Karpas-422 (cell line): ENCODE data around the gene CCDC30. TPM values are rescaled to one million over a fixed set of nuclear protein-coding genes. Genes with fewer than 3 reads are reported as not detected.

Experiments used
- DNase-seq: peaks from one replicate; pipeline ENCODE4 v3.0.0-alpha.2; 2015
- H2AFZ ChIP-seq: fragments of 200-600 bp; sonication (generic); 2 replicates; pipeline ENCODE4 v1.6.1; 2014; ENCODE audit warnings: antibody characterized with exemption, low read length, mixed read lengths
- H3K27ac ChIP-seq: fragments of 200-600 bp; sonication (generic); 2 replicates; pipeline ENCODE4 v1.5.1; 2014; ENCODE audit warnings: mild to moderate bottlenecking, low read length, moderate library complexity
- H3K27me3 ChIP-seq: fragments of 200-600 bp; sonication (generic); 2 replicates; pipeline ENCODE4 v1.6.1; 2014; ENCODE audit warnings: low read length, mixed read lengths
- H3K36me3 ChIP-seq: fragments of 200-600 bp; sonication (generic); 2 replicates; pipeline ENCODE4 v1.6.1; 2014; ENCODE audit warnings: low read length, mixed read lengths; ENCODE audit not compliant: insufficient read depth
- H3K4me1 ChIP-seq: fragments of 200-600 bp; sonication (generic); 2 replicates; pipeline ENCODE4 v1.6.1; 2014; ENCODE audit warnings: mild to moderate bottlenecking, low read length, mixed read lengths
- H3K4me2 ChIP-seq: fragments of 200-600 bp; sonication (generic); 2 replicates; pipeline ENCODE4 v1.6.1; 2014; ENCODE audit warnings: low read length, low read depth, mild to moderate bottlenecking; ENCODE audit not compliant: poor library complexity, severe bottlenecking
- H3K4me3 ChIP-seq: fragments of 200-600 bp; sonication (generic); 2 replicates; pipeline ENCODE4 v1.5.1; 2014; ENCODE audit warnings: mild to moderate bottlenecking, antibody characterized with exemption, low read length, mixed read lengths
- H3K79me2 ChIP-seq: fragments of 200-600 bp; sonication (generic); 2 replicates; pipeline ENCODE4 v1.6.1; 2014; ENCODE audit warnings: mild to moderate bottlenecking, low read length, mixed read lengths
- H3K9ac ChIP-seq: fragments of 200-600 bp; sonication (generic); 2 replicates; pipeline ENCODE4 v1.6.0; 2014; ENCODE audit warnings: low read length
- H3K9me2 ChIP-seq: fragments of 200-600 bp; sonication (generic), shearing (Covaris generic); replicated peaks from 2 replicates; pipeline ENCODE4 v1.6.0; 2014; ENCODE audit warnings: mild to moderate bottlenecking, low read length, moderate library complexity; ENCODE audit not compliant: insufficient read depth
- H3K9me3 ChIP-seq: fragments of 300-700, 200-600 bp; sonication (generic); 2 replicates; pipeline ENCODE4 v1.6.1; 2014; ENCODE audit warnings: low read length, mixed read lengths
- H4K20me1 ChIP-seq: fragments of 200-600 bp; sonication (generic); 2 replicates; pipeline ENCODE4 v1.6.1; 2014; ENCODE audit warnings: mild to moderate bottlenecking, antibody characterized with exemption, low read length, low read depth; ENCODE audit not compliant: insufficient read depth
- total RNA-seq: library from RNA; depleted of rRNA; stranded (reverse); fragments of >200 nt; shearing (Covaris generic); gene quantifications from 2 replicates; pipeline ENCODE4 v1.2.3, GENCODE V29; 2014; ENCODE audit warnings: low replicate concordance

The CCDC30 gene
- total RNA-seq, 1 experiment from 2014 or later = 2.9 TPM

GRCh38 chr1:42674214-42674613, 211.1 kb downstream of the CCDC30 start:
- peaks cover 14% of the 10 kb centered on the region for H3K4me1 ChIP-seq
- H3K9me2 ChIP-seq = no peaks in the 10 kb centered on the region
- no peak overlapping the region for H3K4me2 ChIP-seq
- H3K27ac ChIP-seq = no peak overlapping the region
- no peaks in the 10 kb centered on the region for H3K27me3 ChIP-seq
- H3K4me3 ChIP-seq = no peak overlapping the region
- H3K9ac ChIP-seq = no peak overlapping the region
- H4K20me1 ChIP-seq = no peaks in the 10 kb centered on the region
- DNase-seq = no peak
- no peaks in the 10 kb centered on the region for H3K9me3 ChIP-seq
- H3K36me3 ChIP-seq = peaks cover 37% of the 10 kb centered on the region; the same call in 1 of the 2 replicates
- no peak overlapping the region for H2AFZ ChIP-seq
- H3K79me2 ChIP-seq = no peaks in the 10 kb centered on the region; the same call in 1 of the 2 replicates

DNA sequence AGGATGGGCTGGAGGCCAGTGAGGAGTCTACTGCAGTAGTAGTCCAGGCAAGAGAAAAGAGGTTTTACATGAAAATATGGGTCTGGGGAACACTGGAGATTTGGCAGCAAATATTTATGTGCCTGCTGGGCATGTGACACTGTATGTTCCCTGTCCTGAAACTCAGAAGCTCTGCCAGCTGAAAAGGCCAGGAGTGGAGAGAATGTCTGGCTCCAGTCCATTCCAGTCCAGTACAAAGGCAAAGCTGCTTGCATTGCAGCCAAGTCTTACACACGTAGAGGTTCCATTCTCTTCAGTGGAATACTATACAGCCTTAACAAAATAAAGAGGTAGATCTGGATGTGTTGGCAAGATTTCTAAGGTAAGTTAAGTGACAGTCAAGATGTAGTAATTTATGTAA, 211.6 kb downstream of the CCDC30 start:
- no peaks in the 10 kb centered on the region for H3K27me3 ChIP-seq
- H3K9me2 ChIP-seq = no peaks in the 10 kb centered on the region
- no peaks in the 10 kb centered on the region for H3K9me3 ChIP-seq
- peaks cover 18% of the 10 kb centered on the region for H3K4me1 ChIP-seq
- no peak overlapping the region for H3K4me2 ChIP-seq
- no peak overlapping the region for H2AFZ ChIP-seq
- no peaks in the 10 kb centered on the region for H4K20me1 ChIP-seq
- H3K79me2 ChIP-seq = no peaks in the 10 kb centered on the region; the same call in 1 of the 2 replicates
- no peak overlapping the region for H3K27ac ChIP-seq
- no peak overlapping the region for H3K9ac ChIP-seq
- DNase-seq = no peak
- H3K4me3 ChIP-seq = no peak overlapping the region
- peaks cover 33% of the 10 kb centered on the region; the same call in 1 of the 2 replicates for H3K36me3 ChIP-seq

DNA sequence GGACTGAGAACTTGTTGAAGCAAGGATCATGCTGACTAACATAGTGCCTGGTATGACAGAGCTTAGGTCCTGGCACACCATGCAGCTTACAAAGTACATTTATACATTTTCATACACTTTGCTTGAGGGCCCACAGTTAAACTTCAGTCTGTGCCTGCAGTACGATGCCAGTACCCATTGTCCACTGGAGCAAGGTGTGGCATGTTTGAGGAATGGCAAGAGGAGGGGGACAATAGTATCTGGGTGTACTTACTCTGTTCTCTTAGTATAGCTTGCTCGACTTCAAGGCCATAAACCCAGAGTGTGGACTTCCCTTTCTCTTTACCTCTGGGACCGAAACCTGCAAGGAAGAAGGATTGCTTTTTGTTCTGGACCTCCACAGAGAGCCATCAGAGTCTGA, 212.4 kb downstream of the CCDC30 start:
- no peak overlapping the region; the same call in 1 of the 2 replicates for H3K9ac ChIP-seq
- H3K4me1 ChIP-seq = peaks cover 26% of the 10 kb centered on the region
- H3K27me3 ChIP-seq = no peaks in the 10 kb centered on the region
- no peak overlapping the region for H2AFZ ChIP-seq
- no peaks in the 10 kb centered on the region for H4K20me1 ChIP-seq
- no peak for DNase-seq
- peak overlapping the region; percentile 4; the same call in 1 of the 2 replicates for H3K27ac ChIP-seq
- H3K9me3 ChIP-seq = no peaks in the 10 kb centered on the region
- H3K4me3 ChIP-seq = no peak overlapping the region
- H3K79me2 ChIP-seq = peaks cover 3% of the 10 kb centered on the region
- peak overlapping the region; percentile 31 for H3K4me2 ChIP-seq
- H3K36me3 ChIP-seq = peaks cover 26% of the 10 kb centered on the region; the same call in 1 of the 2 replicates
- no peaks in the 10 kb centered on the region for H3K9me2 ChIP-seq

- Histone ChIP-seq H3K4me3 (no peak overlapping the region), H3K9me3 (no peaks in the 10 kb centered on the region), H3K4me1 (peaks cover 33% of the 10 kb centered on the region), H3K27ac (no peak overlapping the region), H4K20me1 (no peaks in the 10 kb centered on the region), H3K79me2 (peaks cover 14% of the 10 kb centered on the region), H3K9me2 (no peaks in the 10 kb centered on the region), H3K36me3 (peaks cover 25% of the 10 kb centered on the region; the same call in 1 of the 2 replicates), H3K27me3 (no peaks in the 10 kb centered on the region), H3K9ac (no peak overlapping the region), H2AFZ (no peak overlapping the region), H3K4me2 (no peak overlapping the region)
- DNase-seq = no peak
Measured at GRCh38 chr1:42676534-42677087, 213.5 kb downstream of the CCDC30 start.

DNA sequence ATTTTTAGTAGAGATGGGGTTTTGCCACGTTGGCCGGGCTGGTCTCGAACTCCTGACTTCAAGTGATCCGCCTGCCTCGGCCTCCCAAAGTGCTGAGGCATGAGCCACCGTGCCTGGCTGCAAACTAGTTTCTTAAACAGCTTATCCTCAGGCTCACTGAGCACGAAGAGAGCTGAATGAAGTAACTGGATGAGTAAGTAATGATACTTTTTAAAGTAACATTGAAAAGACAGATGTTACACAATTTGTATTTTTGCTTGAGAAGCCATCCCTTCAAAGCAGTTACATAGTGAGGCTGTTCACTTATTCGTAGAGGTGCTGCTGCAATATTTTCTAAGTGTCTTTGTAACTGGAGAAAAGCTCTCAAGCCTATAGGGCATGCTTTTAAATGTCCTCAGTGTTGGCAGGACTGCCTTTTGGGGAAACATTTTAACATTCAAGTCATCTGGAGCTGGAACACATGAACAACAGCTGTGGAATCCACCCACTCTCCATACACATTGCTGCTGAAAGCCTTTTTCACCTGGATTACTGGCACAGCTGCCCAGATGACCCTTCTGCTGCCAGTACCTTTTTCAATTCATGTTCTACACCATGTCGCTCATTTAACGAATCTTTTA, 216.4 kb downstream of the CCDC30 start:
- Histone ChIP-seq H3K27me3 (no peaks in the 10 kb centered on the region), H3K9me3 (no peaks in the 10 kb centered on the region), H3K4me3 (no peak overlapping the region), H3K27ac (no peak overlapping the region), H3K4me1 (peaks cover 44% of the 10 kb centered on the region), H3K9ac (0 out of 2 replicates have a peak overlapping the region, but pooled peaks have one; percentile 14), H4K20me1 (peaks cover 15% of the 10 kb centered on the region), H3K9me2 (no peaks in the 10 kb centered on the region), H2AFZ (no peak overlapping the region), H3K36me3 (peaks cover 30% of the 10 kb centered on the region), H3K79me2 (peaks cover 34% of the 10 kb centered on the region), H3K4me2 (peak overlapping the region; percentile 79)
- no peak for DNase-seq

DNA sequence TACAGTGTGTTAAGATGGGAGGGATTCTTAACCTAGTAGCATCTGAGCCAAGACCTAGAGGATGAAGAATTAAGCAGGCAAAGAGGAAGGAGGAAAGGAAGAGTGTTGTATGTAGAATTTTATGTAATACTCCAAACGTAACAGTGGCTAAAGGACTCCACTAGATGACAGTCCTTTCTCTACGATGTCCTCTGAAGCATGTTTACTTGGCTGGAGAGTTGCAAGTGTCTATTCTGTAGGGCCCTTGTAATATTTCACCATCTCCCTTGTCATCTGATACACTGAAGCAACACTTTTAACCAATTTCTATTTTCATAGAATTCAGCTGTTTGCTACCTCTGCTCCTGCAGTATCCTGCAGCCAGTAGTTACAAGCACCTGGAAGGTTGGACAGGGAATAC, 217.0 kb downstream of the CCDC30 start:
- no peaks in the 10 kb centered on the region for H3K9me2 ChIP-seq
- no peaks in the 10 kb centered on the region for H3K27me3 ChIP-seq
- DNase-seq = no peak
- H2AFZ ChIP-seq = no peak overlapping the region
- peaks cover 40% of the 10 kb centered on the region for H3K79me2 ChIP-seq
- H3K4me1 ChIP-seq = peaks cover 45% of the 10 kb centered on the region
- no peaks in the 10 kb centered on the region for H3K9me3 ChIP-seq
- peaks cover 21% of the 10 kb centered on the region for H4K20me1 ChIP-seq
- H3K36me3 ChIP-seq = peaks cover 31% of the 10 kb centered on the region
- H3K27ac ChIP-seq = no peak overlapping the region
- peak overlapping the region; percentile 96 for H3K9ac ChIP-seq
- peak overlapping the region; percentile 79 for H3K4me2 ChIP-seq
- peak overlapping the region; percentile 67 for H3K4me3 ChIP-seq

DNA sequence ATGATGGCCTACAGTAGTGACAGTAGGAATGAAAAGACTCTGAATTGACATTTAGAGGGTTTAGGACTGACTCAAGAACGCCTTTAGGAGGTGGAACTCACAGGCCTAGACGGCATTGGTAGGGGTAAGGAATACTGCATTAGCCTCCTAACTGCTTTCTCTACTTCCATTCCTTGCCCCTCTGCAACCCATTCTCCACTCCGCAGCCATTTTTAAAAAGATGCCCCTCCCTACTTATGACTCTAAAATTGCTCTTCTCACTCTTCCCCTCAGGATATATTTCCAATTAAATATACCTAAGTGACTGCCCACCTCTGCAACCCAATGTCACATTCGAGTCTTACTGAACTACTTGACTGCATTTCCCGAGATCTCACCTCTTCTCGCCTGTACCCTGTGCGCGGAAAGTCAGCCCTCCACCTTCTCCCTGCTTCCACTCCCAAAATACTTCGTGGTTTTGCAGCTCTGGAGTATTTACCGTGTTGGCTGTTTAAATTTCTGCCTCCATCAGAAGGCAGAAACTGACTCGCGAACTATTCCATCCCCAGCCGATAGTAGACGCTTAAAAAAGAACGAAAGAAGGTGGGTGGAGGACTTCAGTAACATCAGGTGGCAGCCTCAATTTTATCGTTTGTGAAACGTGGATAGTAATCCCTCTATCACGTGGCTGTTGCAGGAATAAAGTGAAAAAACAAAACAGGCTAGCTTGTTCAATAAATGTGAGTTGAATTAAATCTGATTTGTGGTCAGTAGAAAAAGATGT, 218.0 kb downstream of the CCDC30 start:
- H4K20me1 ChIP-seq = peaks cover 31% of the 10 kb centered on the region
- DNase-seq = peak; percentile 73

More for the DNA sequence above, 218.0 kb downstream of the CCDC30 start:
- H3K9ac ChIP-seq = peak overlapping the region; percentile 96
- no peak overlapping the region; the same call in 1 of the 2 replicates for H2AFZ ChIP-seq
- peaks cover 46% of the 10 kb centered on the region for H3K4me1 ChIP-seq
- H3K27ac ChIP-seq = peak overlapping the region; percentile 75
- peak overlapping the region; percentile 79 for H3K4me2 ChIP-seq
- no peaks in the 10 kb centered on the region for H3K9me2 ChIP-seq
- no peaks in the 10 kb centered on the region for H3K9me3 ChIP-seq
- peaks cover 51% of the 10 kb centered on the region for H3K79me2 ChIP-seq
- no peaks in the 10 kb centered on the region for H3K27me3 ChIP-seq
- H3K4me3 ChIP-seq = peak overlapping the region; percentile 67
- H3K36me3 ChIP-seq = peaks cover 36% of the 10 kb centered on the region
